Stimulated activated CD8-positive, alpha-beta memory T cell treated with anti-CD3 and anti-CD28 coated beads, Interleukin-12 subunit alpha, Interleukin-12 subunit beta, amount 100 ng/mL, for 1 hour (primary cell): ENCODE data around the gene IRAK3.
"Not testable (repeated sequence)": the region's sequence is repeated elsewhere in the genome, so short reads cannot be mapped to it uniquely, and the experiment has no call there.

Experiments
- DNase-seq: peaks from one replicate; pipeline ENCODE4 v3.0.0-alpha.2; 2020; ENCODE audit warnings: low read depth

The IRAK3 gene

DNA sequence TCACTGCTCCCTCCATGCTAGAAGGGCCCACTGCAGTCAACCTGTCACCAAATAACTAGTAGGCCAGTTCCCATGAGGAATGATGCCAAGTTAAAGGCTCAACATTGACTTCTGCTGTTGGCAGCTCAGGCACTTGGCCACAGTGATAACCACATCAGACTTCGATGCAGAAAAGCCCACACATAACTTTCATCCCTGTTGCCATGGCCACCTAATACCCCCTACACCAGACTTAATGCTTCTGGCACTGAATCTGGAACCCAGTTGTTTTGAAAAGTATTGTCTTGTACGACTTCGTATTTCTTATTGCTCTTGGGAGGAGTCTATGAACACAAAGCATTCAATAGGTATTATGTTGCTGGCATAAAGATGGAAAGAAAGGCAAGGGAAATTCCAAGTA, 69.0 kb downstream of the IRAK3 start:
- DNase-seq: no peak

DNA sequence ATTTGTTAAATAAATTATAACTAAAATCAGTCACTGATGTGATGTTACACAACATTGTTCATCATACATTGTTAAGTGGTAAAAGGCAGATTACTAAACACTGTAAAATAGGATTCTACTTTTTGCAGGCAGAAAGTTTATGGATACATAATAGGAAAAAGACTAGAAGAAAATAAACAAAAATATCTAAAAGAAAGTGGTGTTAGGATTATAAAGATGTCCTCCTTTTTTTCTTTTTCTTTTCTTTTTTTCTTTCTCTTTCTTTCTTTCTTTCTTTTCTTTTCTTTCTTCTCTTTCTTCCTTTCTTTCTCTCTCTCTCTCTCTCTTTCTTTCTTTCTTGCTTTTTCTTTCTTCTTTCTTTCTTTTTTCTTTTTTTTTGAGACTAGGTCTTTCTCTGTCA, 73.7 kb downstream of the IRAK3 start:
- DNase-seq: no peak

DNA sequence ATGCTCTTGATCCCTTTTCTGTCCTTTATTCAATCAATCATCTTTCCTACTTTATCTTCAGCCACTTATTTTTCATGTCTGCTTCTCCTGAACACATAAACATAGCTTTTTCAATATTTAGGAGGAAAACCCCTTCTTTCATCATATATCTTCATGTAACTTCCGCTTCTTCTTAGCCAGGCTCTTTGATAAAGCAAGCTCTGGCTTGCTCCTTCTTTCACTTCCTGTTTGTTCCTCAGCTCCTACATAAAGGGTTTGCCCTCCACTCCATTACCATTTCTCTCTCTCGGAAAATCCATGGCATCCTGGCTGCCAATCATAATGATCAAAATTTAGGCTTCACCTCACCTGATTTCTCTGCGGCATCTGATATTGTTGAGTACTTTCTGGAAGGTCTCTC, 79.5 kb downstream of the IRAK3 start:
- DNase-seq: no peak

DNA sequence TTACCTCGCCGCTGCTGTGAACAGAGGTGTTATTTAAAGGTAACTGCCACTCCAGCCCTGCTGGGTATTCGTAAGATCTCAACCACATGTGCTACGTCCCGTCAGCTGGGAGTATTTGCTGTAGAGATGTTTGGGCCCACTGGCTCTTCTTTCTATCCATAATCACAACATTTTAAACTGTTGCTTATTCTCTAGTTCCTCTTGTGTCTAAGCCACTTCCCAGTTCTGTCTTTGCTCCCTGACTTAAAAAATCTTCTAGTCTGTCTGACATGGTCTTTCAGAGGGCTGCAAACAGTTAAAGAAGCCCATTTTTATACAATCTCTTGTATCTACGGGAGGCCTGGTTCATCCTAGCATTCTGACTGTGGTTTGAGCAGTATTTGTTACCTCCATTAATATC, 80.1 kb downstream of the IRAK3 start:
- no peak for DNase-seq

DNA sequence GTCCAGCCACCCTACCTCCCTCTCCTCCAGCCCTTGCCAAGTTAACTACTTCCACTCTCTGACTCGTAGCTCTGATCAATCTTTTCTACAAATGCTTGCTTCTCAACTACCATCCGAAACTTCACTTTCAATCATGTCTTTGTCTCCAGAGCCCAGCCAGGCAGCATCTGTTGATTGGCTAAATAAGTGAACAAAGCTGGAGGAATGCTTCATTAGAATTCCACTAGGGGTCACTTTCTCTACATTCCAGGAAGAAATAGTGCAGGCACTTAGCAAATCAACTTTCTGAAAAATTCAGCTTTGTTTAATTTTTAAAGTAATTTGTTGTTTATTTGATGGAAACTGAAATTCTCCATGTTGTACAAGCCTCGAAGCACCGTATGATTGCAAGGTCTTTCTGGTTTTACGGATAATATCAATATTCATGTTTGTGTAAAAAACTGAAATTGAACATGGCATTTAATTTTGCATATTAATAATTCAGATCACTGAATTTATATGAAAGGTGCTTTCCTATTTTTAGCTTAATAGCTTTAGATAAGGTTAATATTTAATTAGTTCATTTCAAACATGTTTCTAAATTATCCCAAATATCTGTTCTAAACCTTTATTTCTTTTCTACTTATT, 80.9 kb downstream of the IRAK3 start:
- no peak for DNase-seq

DNA sequence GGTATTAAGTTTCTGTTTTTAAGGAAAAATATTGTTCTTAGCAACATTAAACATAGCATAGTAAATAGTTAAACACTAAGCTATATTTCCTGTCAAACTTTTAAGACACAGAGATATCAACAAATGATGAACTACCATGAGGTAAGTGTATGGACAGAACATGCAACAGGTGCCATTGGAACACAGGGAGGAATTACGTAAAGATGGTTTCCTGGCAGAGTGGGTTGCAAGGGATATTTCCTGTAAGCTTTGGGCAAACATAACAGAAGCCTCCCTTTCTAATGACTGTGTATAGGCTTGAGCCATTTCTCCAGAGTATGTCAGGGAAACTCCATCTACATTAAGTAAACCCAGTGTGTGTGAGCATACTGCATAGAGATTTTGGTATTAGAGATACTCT, 81.6 kb downstream of the IRAK3 start:
- no peak for DNase-seq

DNA sequence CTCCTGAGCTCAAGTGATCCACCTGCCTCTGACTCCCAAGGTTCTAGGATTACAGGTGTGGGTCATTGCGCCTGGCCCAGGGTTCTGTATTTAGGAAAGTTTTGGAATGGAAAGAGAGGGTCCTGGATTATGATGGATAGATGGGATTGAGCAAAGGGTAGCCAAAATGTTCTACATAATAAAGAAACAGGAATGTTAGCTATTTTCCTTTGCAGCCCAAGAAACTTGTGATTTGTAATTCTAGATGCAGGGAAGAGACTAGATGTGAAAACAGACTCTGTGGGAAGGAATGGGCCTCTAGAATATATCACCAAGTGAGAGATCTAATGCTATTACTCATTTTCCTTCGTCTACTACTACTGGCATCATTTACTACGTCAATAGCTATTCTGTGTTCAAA, 83.6 kb downstream of the IRAK3 start:
- DNase-seq: no peak

DNA sequence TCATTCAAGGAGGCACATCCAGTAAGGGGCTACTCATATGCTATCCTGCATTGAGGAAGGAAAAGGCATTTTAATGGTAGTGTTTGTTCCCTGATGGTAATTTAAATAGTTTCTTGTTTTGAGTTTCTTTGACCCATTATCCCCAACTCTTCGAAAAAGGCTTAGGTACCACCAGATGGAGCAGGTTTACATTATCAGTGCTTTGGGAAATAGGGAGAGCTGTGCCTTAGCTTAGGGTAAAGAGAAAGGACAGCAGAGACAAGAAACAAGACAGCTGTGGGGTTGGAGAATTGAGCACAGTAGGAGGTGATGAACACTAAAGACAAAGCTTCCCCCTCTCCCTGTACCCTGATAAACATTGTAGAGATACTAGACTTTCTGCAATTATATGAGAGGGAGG, 84.1 kb downstream of the IRAK3 start:
- DNase-seq: no peak

DNA sequence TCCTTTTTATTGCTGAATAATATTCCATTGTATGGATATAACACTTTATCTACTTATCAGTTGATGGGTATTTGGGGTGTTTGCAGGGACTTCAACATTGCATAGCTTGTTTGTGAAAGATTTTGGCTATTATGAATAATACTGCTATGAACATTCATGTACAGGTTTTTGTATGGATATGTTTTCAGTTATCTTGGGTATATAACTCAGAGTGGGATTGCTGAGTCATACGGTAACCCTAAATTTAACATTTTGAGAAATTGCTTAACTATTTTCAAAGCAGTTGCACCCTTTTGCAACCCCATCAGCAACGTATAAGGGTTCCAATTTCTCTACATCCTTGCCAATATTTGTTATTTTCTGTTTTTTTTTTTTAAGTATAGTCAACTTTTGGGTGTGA, 86.0 kb downstream of the IRAK3 start:
- no peak for DNase-seq

DNA sequence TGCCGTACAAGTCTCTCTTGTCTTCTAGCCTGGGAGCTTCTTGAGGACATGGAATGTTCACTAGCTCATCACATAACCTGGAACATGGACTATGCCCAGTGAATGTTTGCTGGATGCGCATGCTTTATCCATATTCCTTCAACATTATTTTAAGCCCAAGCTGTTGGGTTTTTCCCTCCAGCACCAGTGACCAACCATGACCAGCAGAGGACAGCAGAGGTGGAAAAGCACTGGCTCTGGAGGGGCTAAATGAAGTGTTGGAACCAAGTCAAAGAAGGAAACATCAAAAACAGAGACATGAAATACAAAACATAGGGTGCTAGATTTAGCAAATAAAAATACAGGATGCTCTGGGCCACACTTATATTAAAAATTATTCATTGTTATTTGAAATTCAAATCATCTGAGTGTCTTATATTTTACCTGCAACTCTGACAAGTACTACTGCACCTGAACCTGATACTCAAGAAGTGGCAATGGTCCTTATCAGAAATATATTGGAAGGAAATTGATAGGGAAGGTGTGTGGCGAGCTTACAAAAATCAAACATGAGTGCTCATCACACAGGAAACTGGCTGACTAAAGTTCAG, 90.2 kb downstream of the IRAK3 start:
- DNase-seq: no peak

DNA sequence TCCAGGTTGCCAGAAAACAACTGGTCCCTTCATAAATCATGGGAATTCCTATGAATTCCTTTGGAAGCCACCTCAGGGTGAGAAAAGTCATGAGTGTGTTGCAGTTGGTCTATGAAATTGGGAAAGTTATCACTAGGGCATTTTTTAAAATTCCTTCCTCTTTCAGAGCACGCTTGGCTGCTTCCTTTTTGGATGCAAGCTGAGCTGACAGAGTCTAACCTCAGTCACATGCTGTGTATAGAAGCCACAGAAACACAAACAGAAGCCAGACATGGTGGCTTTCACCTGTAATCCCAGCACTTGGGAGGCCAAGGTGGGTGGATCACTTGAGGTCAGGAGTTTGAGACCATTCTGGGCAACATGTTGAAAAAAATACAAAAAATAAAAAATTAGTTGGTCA, 91.5 kb downstream of the IRAK3 start:
- no peak for DNase-seq

DNA sequence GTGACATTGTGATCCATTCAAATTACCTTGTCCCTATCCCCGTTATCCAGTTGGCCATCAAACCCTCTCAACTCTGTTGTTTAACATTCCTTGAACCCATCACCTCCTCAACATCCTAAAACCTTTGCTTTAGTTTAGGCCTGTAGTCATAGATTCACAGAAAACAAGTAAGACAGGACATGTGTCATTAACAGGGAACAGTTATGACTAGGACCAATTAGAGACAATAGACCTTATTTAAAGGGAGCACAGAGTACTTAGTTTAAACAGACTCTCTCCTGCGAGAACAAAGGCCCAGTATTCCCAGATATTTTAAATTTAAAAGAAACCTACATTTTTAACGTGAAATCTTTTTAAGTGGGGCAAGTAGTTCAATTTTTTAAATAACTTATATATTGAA, 93.2 kb downstream of the IRAK3 start:
- no peak for DNase-seq

DNA sequence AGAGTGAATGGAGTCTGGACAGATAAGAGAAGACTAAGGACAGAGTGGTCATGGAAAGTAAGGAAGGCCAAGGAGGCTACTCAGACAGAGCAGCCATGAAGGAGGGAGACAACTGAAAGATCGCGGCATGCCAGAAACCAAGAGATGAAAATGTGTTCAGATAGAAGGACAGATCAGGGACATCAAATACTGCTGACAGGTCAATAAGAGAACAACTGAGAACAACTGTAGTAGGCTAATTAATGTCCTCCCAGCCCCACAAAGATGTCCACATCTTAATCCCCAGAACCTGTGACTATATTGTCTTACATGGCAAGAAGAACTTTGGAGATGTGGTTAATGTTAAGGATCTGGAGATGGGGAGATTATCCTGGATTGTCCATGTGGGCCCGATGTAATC, 98.3 kb downstream of the IRAK3 start:
- no peak for DNase-seq

DNA sequence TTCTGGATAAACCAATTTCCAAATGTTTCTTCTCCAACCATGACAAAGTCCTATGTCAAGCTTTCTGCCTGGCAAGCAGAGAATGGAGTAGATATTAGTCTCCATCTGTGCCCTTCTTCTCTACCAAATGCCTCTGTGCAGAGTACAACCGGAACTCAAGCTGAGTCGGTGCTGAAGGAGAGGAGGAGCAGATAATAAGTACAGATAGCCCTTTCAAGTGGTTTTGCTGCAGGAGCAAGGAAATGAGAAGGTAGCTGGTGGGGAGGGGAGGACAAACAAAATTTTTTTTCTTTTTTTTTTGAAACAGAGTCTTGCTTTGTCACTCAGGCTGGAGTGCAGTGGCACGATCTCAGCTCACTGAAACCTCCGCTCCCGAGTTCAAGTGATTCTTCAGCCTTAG, 99.1 kb downstream of the IRAK3 start:
- DNase-seq: peak; percentile 39

DNA sequence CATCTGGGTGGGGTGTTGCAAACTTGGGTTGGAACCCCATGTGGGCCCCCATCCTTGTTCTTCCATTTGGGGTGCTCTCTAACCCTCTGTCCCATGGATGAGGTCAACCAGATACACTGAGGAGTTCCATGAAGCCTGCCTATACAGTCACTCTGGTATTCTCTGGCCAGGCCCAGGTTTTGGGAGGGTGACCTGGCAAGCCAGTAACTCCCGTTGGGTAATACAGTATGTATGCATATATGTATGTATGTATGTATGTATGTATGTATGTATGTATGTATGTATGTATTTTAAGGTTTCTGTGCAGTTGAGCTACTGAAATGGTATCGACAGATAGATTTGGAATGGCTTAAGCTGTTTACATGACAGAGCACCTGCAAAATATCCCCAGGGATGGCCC, 100.5 kb downstream of the IRAK3 start:
- no peak for DNase-seq

DNA sequence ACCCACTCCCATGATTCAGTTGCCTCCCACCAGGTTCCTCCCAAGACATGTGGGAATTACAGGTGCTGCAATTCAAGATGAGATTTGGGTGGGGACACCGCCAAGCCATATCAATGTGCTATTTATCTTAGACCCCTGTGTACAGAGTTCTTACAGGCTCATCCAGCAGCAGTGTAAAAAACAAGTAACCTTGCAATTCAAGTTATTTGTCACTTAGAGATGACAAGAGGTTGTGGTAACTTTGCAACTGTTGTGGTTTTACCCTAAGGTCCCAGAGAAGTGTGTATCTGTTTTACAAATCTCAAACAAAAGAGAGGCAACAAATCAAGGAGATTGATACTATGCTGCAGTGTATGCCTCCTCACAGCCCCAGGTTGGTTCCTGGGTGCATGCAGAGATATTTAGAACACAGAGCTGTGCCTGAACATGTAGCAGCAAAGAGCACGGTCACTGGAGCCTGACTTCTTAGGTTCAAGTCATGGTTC, 101.7 kb downstream of the IRAK3 start:
- no peak for DNase-seq

DNA sequence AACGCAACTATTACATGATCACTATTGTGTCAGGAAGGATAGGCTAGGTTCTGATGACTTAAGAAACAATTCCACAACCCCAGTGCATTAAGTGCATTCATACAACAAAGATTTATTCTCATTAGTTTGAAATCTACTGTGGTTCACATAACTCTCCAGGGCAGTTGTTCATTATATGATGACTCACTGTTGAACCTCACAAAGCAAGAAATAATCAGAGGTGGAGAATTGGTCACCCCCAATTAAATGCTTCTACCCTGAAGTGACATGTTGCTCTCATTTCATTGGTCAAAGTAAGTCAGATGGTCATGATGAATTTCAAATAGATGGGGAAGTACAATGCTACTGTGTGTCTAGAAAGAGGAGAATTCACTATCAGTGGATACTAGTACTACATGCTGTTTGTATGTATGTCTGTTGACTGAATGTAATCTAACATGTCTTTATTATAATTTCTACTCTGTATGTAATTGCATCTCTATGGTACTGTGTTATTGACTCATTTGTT, 107.2 kb downstream of the IRAK3 start:
- no peak for DNase-seq

DNA sequence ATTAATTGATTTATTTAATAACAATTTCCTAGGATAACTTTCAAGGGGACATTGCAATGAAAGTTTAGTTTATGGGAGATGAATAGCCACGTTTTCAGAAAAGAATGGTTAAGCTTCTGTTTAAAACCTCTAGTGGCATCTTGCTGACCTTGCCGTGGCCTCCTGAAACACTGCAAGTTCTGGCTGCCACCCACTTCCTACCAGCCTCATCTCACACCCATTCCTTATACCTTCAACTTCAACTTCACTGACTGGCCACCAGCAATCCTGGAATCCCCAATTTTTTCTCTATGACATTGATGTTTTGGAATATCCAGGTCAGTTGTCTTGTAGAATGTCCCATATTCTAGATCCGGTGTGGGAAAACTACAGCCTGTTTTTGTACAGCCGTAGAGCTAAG, 108.1 kb downstream of the IRAK3 start:
- DNase-seq: no peak

DNA sequence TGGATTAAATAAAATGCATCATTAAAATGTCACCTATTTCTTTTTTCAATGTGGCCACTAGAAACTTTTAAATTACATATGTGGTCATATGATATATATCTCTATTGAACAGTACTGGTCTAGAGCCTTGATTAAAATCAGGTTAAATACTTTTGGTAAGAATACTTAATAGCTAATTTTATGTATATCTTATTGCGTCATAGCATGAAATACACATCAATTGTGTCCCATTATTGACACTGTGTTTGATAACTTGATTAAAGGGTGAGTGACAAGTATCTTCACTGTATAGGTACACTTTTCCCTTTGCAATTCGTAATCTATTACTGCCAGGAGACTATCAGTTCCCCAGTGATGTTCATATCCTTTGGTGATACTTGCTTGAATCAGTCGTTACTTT, 108.9 kb downstream of the IRAK3 start:
- DNase-seq: no peak

DNA sequence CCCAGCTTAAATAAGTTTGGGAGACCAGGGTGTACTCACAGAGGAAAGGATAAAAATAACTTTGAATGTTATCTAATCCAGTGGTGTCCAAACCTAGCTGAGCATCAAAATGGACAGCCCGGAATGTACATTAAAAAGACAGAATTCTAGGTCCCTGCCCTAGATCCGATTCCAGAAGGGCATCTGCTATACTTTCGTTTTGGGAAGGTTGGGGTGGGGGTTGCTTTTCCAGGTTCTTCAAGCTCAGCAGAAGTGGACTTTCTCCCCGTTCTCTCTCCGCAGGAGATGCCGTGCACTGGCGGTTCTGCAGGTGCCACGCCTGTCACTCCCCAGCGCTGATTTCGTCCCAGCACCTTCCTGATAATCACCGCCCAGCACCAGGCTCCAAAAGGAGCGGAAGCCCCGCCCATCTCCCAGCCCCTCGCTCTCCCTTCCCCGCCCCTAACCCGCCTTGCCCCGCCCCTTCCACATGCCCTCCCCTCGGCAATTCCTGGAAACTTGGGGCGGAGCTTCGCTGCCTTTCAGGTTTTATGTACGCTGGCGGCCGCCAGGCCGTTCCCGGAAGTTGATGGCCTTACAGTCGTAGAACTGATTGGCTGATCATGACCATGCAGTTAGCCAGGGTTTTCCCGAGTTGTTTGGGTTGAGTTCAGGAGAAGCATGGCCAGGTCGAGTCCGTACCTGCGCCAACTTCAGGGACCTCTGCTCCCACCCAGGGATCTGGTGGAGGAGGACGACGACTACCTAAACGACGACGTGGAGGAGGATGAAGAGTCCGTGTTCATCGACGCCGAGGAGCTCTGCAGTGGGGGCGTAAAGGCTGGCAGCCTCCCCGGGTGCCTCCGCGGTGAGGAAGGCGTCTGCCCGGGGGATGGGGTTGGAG, 113.2 kb downstream of the IRAK3 start, which contains the start of gene HELB:
Gene HELB (plus strand): TSS at position 550 of the 883 bp plus-strand sequence. CDS start 111 bp downstream, at position 661.
- DNase-seq: peak; percentile 98

DNA sequence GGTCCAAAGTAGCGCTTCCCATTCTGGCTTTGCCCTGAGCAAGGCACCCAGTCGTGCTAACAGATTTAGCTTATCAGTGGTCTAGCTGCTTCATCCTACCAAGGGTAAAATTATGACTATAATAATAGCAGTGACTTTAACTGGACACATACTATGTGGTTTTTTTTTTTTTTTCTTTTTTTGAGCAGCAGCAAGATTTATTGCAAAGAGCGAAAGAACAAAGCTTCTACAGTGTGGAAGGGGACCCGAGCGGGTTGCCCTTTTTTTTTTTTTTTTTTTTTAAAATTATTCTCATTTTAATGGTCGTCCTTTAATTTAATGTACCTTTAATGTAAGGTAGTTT, 113.8 kb downstream of the IRAK3 start:
- DNase-seq: no peak

DNA sequence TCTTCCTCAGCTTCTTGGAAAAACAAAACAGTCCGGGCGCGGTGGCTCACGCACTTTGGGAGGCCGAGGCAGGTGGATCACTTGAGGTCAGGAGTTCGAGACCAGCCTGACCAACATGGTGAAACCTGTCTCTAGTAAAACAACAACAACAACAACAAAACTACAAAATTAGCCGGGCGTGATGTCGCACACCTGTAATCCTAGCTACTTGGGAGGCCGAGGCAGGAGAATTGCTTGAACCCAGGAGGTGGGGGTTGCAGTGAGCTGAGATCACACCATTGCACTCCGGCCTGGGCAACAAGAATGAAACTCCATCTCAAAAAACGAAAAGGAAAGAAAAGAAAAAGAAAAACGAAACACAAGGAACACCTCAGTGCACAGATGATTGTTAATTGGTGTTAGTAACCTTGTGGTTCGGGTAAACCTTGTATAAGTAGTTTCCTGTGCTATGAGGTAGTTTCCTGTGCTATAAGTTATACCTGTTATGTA, 114.3 kb downstream of the IRAK3 start:
- not testable (repeated sequence) for DNase-seq
